ENCODE measurements around the gene RRP12. TPM values are rescaled to one million over a fixed set of nuclear protein-coding genes. Genes with fewer than 3 reads are reported as not detected.
A peak's percentile ranks its signal among the peaks of the same experiment; 100 is the strongest.

Gene RRP12
- total and polyA plus RNA-seq, 2 donors (not counting 3 experiments of a cell fraction or from before 2014, with no cell fraction given): 13.6 to 35.8 TPM

GRCh38 chr10:97428572-97428981 is 27.4 kb upstream of the RRP12 start:
- intact Hi-C loops (cut with micrococcal nuclease) (loop anchor here (1.0 to 5.0 kb wide), 2 partner anchors 18 to 69 kb away; partner anchors contain the start of genes EXOSC1, MMS19, UBTD1 and ZDHHC16), dilution Hi-C loops (cut with MboI; ENCODE audit: extremely low pct_ligation_motif_present, low sequenced_read_pairs) (no loop called here)
- POLR2A ChIA-PET: no interaction called here
- DNase-seq (ENCODE audit: low read depth, low spot score) (no peak), FAIRE-seq (no peak)
- H3K36me3 ChIP-seq (ENCODE audit: control insufficient read depth in 2 of 2, extremely low read depth in 1 of 2, insufficient read depth in 2 of 2, low read length in 2 of 2): peaks cover 16 to 19% of the 10 kb centered on the region in 2 experiments
- H3K27me3 ChIP-seq (ENCODE audit: control insufficient read depth in 2 of 2, insufficient read depth in 2 of 2, low read length in 2 of 2): no peaks in the 10 kb centered on the region
- peak overlapping the region; percentile 82 for H3K9ac ChIP-seq (replicated peaks; ENCODE audit: extremely low read depth, insufficient read depth, low read length)
- no peaks in the 10 kb centered on the region for H3K9me3 ChIP-seq (replicated peaks; ENCODE audit: control insufficient read depth, insufficient read depth, low read length)
- H3K27ac ChIP-seq (ENCODE audit: insufficient read depth, low read depth, low read length): peak overlapping the region; percentile 50
- peak overlapping the region; percentile 80 for H3K4me2 ChIP-seq (ENCODE audit: insufficient read depth, low read length)
- H3K4me1 ChIP-seq (ENCODE audit: control insufficient read depth, extremely low read depth, insufficient read depth, low read length): peaks cover 19% of the 10 kb centered on the region
- H3K4me3 ChIP-seq (replicated peaks in 1 of 3; ENCODE audit: insufficient read depth in 1 of 3, low read depth in 1 of 3, low read length in 3 of 3): peak overlapping the region in 1 of 3 experiments; percentile 74
- H3K79me2 ChIP-seq (ENCODE audit: control insufficient read depth, insufficient read depth, low read length): peaks cover 56% of the 10 kb centered on the region
- BruUV-seq (replicated peaks): no TSS peak
- no peak for TF ChIP-seq POLR2AphosphoS5 (IDR thresholded peaks at IDR 0.05; ENCODE audit: insufficient read depth, low read depth, low read length)
- TF ChIP-seq JUN (IDR thresholded peaks at IDR 0.05; ENCODE audit: borderline replicate concordance, insufficient read depth, insufficient read length, low read depth): no peak
- TF ChIP-seq POLR2A (IDR thresholded peaks at IDR 0.05; ENCODE audit: low read depth, low read length): no peak
- TF ChIP-seq MAX (IDR thresholded peaks at IDR 0.05; ENCODE audit: insufficient read depth, insufficient read length): no peak
- no peak for TF ChIP-seq MYC (IDR thresholded peaks at IDR 0.05; ENCODE audit: low read depth, low read length)
- TF ChIP-seq FOS (IDR thresholded peaks at IDR 0.05; ENCODE audit: borderline replicate concordance, insufficient read depth, low read length): no peak
- no peak for TF ChIP-seq EZH2 (IDR thresholded peaks at IDR 0.05; ENCODE audit: borderline replicate concordance, low read depth, low read length, severe bottlenecking)
- no peak for TF ChIP-seq CTCF (IDR thresholded peaks at IDR 0.05; ENCODE audit: extremely low read depth in 1 of 2, insufficient read depth in 1 of 2, low read depth in 1 of 2, low read length in 2 of 2)
- TF ChIP-seq GATA2 (IDR thresholded peaks at IDR 0.05; ENCODE audit: insufficient read depth, insufficient read length, low read depth, low read length): no peak
- H4K20me1 ChIP-seq (replicated peaks; ENCODE audit: control insufficient read depth, extremely low read depth, insufficient read depth, low read length): no peaks in the 10 kb centered on the region
- CTCF ChIA-PET: interaction anchor here (0.7 kb wide), 1 partner anchor 15 kb away, joined by 4 read pairs; no protein-coding TSS in a partner anchor
- H2AFZ ChIP-seq (ENCODE audit: low read depth, low read length): no peak overlapping the region
- H3K9me1 ChIP-seq (replicated peaks; ENCODE audit: control insufficient read depth, extremely low read depth, insufficient read depth, low read length): no peaks in the 10 kb centered on the region

Measured in endothelial cell of umbilical vein (primary cell).